Measurements from ENCODE around the gene STK24. TPM values are rescaled to one million over a fixed set of nuclear protein-coding genes. Genes with fewer than 3 reads are reported as not detected.
"Not testable (repeated sequence)": the region's sequence is repeated elsewhere in the genome, so short reads cannot be mapped to it uniquely, and the experiment has no call there.

Gene STK24
- total RNA-seq, 6 experiments from 2014 or later: 72.2 to 89.8 (median 80.5) TPM

DNA sequence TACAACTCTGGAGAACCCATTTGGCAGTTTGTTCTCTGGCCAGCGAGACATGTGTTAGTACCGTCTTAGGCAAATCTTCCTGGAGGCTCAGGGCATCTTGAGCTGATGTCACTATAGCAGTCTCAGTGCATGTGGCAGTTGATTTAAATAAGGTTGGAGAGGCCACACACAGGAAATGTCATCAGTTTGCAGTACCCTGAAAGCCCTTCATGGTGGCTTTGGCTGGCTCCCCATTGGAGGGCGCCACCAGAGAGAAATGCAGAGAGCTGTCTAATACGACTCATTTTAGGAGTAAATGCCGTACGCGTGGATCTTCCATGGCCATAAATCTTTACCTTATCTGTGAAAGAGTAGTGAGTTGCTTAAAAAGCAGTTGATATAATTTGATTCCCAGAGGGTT is 163.1 kb downstream of the STK24 start:
- peaks cover 12% of the 10 kb centered on the region for H3K4me1 Mint-ChIP-seq (ENCODE audit: low read depth)
- TF ChIP-seq, protein P1, sequence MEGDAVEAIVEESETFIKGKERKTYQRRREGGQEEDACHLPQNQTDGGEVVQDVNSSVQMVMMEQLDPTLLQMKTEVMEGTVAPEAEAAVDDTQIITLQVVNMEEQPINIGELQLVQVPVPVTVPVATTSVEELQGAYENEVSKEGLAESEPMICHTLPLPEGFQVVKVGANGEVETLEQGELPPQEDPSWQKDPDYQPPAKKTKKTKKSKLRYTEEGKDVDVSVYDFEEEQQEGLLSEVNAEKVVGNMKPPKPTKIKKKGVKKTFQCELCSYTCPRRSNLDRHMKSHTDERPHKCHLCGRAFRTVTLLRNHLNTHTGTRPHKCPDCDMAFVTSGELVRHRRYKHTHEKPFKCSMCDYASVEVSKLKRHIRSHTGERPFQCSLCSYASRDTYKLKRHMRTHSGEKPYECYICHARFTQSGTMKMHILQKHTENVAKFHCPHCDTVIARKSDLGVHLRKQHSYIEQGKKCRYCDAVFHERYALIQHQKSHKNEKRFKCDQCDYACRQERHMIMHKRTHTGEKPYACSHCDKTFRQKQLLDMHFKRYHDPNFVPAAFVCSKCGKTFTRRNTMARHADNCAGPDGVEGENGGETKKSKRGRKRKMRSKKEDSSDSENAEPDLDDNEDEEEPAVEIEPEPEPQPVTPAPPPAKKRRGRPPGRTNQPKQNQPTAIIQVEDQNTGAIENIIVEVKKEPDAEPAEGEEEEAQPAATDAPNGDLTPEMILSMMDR (IDR thresholded peaks at IDR 0.05): peak; percentile 27; the same call in 1 of the 2 replicates
- no peak overlapping the region for H3K27ac Mint-ChIP-seq
- no peak for DNase-seq
- H3K36me3 Mint-ChIP-seq (ENCODE audit: low read depth): peaks cover 71% of the 10 kb centered on the region
- H3K4me3 Mint-ChIP-seq: no peak overlapping the region
- H3K9me3 Mint-ChIP-seq: peaks cover 10% of the 10 kb centered on the region; the same call in 1 of the 2 replicates
- H3K27me3 Mint-ChIP-seq (ENCODE audit: insufficient read depth): peaks cover 2% of the 10 kb centered on the region; the same call in 1 of the 2 replicates

DNA sequence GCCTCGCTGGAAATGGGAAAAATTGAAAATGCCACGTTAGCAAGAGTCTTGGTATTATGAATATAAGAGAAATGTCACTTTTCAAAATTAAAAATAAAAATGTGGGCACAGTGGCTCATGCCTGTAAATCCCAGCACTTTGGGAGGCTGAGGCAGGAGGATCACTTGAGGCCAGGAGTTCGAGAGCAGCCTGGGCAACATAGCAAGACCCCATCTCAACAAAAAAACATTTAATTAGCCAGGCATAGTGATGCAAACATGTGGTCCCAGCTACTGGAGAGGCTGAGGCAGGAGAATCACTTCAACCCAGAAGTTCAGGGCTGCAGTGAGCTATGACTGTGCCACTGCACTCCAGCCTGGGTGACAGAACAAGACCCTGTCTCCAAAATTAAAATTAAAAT is 163.6 kb downstream of the STK24 start:
- not testable (repeated sequence) for H3K27ac Mint-ChIP-seq; DNase-seq; H3K4me3 Mint-ChIP-seq; H3K27me3 Mint-ChIP-seq (ENCODE audit: insufficient read depth)
- peaks cover 10% of the 10 kb centered on the region; the same call in 1 of the 2 replicates for H3K9me3 Mint-ChIP-seq
- H3K36me3 Mint-ChIP-seq (ENCODE audit: low read depth): peaks cover 71% of the 10 kb centered on the region
- H3K4me1 Mint-ChIP-seq (ENCODE audit: low read depth): peaks cover 12% of the 10 kb centered on the region

DNA sequence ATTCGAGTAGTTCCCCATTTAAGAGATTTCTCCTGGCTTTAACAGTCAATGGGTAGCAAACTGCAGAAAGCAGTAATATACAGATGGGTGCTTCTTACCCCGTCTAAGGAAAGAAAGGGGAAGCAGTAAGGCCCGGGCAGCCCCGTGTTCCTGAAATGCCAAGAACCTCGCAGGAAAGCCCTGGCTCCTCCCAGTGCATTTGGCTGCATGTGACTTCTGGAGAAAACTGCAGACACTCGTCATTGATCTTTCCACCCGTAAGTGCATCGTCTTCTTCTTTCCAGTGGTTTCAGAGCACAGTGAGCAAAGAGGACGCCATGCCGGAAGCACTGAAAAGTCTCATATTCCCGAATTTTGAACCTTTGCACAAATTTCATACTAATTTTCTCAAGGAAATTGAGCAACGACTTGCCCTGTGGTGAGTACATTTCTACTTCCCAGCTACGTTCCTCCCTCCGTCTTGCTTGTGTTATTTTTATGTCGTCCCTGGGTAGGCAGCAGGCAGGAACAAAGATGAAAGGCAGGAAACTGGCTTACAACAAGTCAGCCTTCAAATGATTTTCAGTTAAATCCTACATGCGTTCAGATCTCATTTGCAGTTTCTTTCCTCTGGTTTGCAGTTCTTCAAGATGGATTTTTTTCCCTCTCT is 165.2 kb downstream of the STK24 start:
- H3K4me3 Mint-ChIP-seq: no peak overlapping the region

DNA sequence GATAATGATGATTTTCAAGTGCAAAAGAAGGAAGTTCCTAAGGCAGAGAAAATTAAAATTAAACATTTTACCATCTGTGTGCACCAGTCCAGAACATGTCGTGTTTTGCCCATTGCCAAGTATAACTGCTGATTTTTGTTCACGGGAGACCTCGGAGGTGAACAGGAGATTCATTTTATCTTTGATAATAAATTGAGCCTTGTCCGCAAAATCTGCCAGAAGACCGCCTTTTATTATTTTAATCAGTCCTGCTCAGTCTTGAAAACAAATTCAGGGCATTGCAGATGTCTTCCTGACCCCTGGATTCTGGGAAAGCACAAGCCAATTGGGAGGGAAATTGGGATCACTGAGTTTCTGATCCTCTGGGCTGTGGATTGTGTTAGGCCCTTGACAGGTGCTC is 165.9 kb downstream of the STK24 start:
- Mint-ChIP-seq H3K27ac (no peak overlapping the region), H3K4me1 (ENCODE audit: low read depth) (no peaks in the 10 kb centered on the region), H3K9me3 (no peaks in the 10 kb centered on the region), H3K36me3 (ENCODE audit: low read depth) (peaks cover 56% of the 10 kb centered on the region), H3K27me3 (ENCODE audit: insufficient read depth) (peaks cover 3% of the 10 kb centered on the region; the same call in 1 of the 2 replicates), H3K4me3 (no peak overlapping the region)
- TF ChIP-seq, protein P1 (IDR thresholded peaks at IDR 0.05): no peak
- no peak for DNase-seq

More for the DNA sequence above, 165.2 kb downstream of the STK24 start:
- Mint-ChIP-seq H3K4me1 (ENCODE audit: low read depth) (peaks cover 1% of the 10 kb centered on the region; the same call in 1 of the 2 replicates), H3K27ac (no peak overlapping the region), H3K27me3 (ENCODE audit: insufficient read depth) (peaks cover 5% of the 10 kb centered on the region; the same call in 1 of the 2 replicates), H3K9me3 (peaks cover 1% of the 10 kb centered on the region; the same call in 1 of the 2 replicates), H3K36me3 (ENCODE audit: low read depth) (peaks cover 63% of the 10 kb centered on the region)
- TF ChIP-seq, protein P1 (IDR thresholded peaks at IDR 0.05): no peak
- DNase-seq: no peak

DNA sequence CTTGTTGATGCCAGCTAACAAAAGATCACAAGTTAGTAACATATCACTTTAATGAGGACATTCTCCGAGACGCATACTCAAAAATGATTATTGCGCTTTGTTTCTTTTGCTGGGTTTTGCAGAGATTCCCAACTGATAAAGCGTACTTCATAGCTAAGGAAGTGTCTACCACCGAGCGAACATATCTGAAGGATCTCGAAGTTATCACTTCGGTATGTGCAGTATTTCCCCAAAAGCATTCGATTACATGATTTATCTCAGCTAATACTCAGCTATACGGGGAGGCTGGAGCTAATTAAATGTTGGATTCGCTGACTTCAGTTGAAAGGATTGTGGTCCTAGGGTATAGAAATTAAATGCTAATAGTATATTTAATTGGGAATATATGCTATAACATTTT is 166.3 kb downstream of the STK24 start:
- Mint-ChIP-seq H3K36me3 (ENCODE audit: low read depth) (peaks cover 52% of the 10 kb centered on the region), H3K4me1 (ENCODE audit: low read depth) (no peaks in the 10 kb centered on the region), H3K4me3 (no peak overlapping the region), H3K9me3 (no peaks in the 10 kb centered on the region), H3K27ac (no peak overlapping the region), H3K27me3 (ENCODE audit: insufficient read depth) (peaks cover 3% of the 10 kb centered on the region; the same call in 1 of the 2 replicates)
- DNase-seq: no peak
- TF ChIP-seq, protein P1 (IDR thresholded peaks at IDR 0.05): no peak

DNA sequence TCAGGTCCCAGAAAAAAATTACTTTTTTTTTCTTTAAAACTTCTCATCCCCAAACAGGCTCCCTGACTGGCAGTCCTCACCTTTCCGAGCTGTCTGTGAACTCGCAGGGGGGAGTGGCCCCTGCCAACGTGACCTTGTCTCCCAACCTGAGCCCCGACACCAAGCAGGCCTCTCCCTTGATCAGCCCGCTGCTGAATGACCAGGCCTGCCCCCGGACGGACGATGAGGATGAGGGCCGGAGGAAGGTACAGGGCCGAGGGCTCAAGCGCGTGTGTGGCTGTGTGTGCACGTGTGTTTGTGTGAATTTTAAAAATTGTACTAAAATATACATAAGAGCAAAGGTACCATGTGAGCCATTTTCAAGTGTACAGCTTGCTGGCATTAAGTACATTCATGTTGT is 167.6 kb downstream of the STK24 start:
- H3K27me3 Mint-ChIP-seq (ENCODE audit: insufficient read depth): peaks cover 3% of the 10 kb centered on the region; the same call in 1 of the 2 replicates
- no peak overlapping the region for H3K27ac Mint-ChIP-seq
- no peaks in the 10 kb centered on the region for H3K9me3 Mint-ChIP-seq
- no peak overlapping the region for H3K4me3 Mint-ChIP-seq
- DNase-seq: no peak
- TF ChIP-seq, protein P1 (IDR thresholded peaks at IDR 0.05): no peak
- H3K36me3 Mint-ChIP-seq (ENCODE audit: low read depth): peaks cover 39% of the 10 kb centered on the region
- H3K4me1 Mint-ChIP-seq (ENCODE audit: low read depth): peaks cover 6% of the 10 kb centered on the region; the same call in 1 of the 2 replicates
